Neural progenitor cell (in vitro differentiated cells): Measurements from ENCODE around the gene DHX40. TPM values are rescaled to one million over a fixed set of nuclear protein-coding genes. Genes with fewer than 3 reads are reported as not detected.

Experiments
- DNase-seq: peaks from one replicate; pipeline ENCODE4 v3.0.0-alpha.2; 2016; ENCODE audit warnings: low spot score
- H2AFZ ChIP-seq: fragments of 200-600 bp; sonication (generic); replicated peaks from 2 replicates; pipeline ENCODE4 v1.6.1; 2016; ENCODE audit warnings: antibody characterized with exemption
- H3F3A ChIP-seq: fragments of 200-600 bp; sonication (generic); 2 replicates; pipeline ENCODE4 v1.6.1; 2016; ENCODE audit warnings: antibody characterized with exemption, low read depth
- H3K27ac ChIP-seq: fragments of 200-600 bp; sonication (generic); 2 replicates; pipeline ENCODE4 v1.5.1; 2016; ENCODE audit warnings: mild to moderate bottlenecking
- H3K27me3 ChIP-seq: fragments of 200-600 bp; sonication (generic); 2 replicates; pipeline ENCODE4 v1.6.1; 2016; ENCODE audit warnings: mild to moderate bottlenecking, moderate library complexity
- H3K36me3 ChIP-seq: fragments of 200-600 bp; sonication (generic); 2 replicates; pipeline ENCODE4 v1.5.1; 2016
- H3K4me1 ChIP-seq: fragments of 200-600 bp; sonication (generic); 2 replicates; pipeline ENCODE4 v1.6.1; 2016; ENCODE audit warnings: mixed run types
- H3K4me2 ChIP-seq: fragments of 200-600 bp; sonication (generic); 2 replicates; pipeline ENCODE4 v1.6.1; 2016
- H3K4me3 ChIP-seq: fragments of 200-600 bp; sonication (generic); 2 replicates; pipeline ENCODE4 v1.5.1; 2016
- H3K79me2 ChIP-seq: fragments of 200-600 bp; sonication (generic); 2 replicates; pipeline ENCODE4 v1.6.1; 2016; ENCODE audit warnings: low read depth
- H3K9ac ChIP-seq: fragments of 200-600 bp; sonication (generic); 2 replicates; pipeline ENCODE4 v1.6.1; 2016
- H3K9me3 ChIP-seq: fragments of 200-600 bp; sonication (generic); 2 replicates; pipeline ENCODE4 v1.5.1; 2016; ENCODE audit warnings: low read depth
- H4K20me1 ChIP-seq: fragments of 200-600 bp; sonication (generic); 2 replicates; pipeline ENCODE4 v1.6.1; 2016; ENCODE audit warnings: low read depth
- H3K27ac Mint-ChIP-seq: 3 replicates; pipeline ENCODE4 v1.8.0; 2021; ENCODE audit warnings: mixed read lengths
- H3K27me3 Mint-ChIP-seq: 2 replicates; pipeline ENCODE4 v1.8.0; 2022; ENCODE audit warnings: low read depth, mild to moderate bottlenecking, inconsistent platforms, moderate library complexity, mixed read lengths; ENCODE audit not compliant: insufficient read depth
- H3K36me3 Mint-ChIP-seq: 3 replicates; pipeline ENCODE4 v1.8.0; 2021; ENCODE audit warnings: mixed read lengths
- H3K4me1 Mint-ChIP-seq: 3 replicates; pipeline ENCODE4 v1.8.0; 2021; ENCODE audit warnings: mixed read lengths
- H3K4me3 Mint-ChIP-seq: 3 replicates; pipeline ENCODE4 v1.8.0; 2021; ENCODE audit warnings: mild to moderate bottlenecking, moderate library complexity, mixed read lengths
- H3K9me3 Mint-ChIP-seq: 3 replicates; pipeline ENCODE4 v1.8.0; 2020; ENCODE audit warnings: mixed read lengths
- CTCF ChIP-seq: fragments of 200-600 bp; sonication (generic); IDR thresholded peaks from 2 replicates; pipeline ENCODE4 v1.5.1; 2017; ENCODE audit warnings: antibody characterized with exemption, mild to moderate bottlenecking
- EZH2 ChIP-seq: fragments of 200-600 bp; sonication (generic); IDR thresholded peaks from 2 replicates; pipeline ENCODE4 v1.6.1; 2017; ENCODE audit warnings: antibody characterized with exemption, mild to moderate bottlenecking, moderate library complexity
- EZH2phosphoT487 ChIP-seq: fragments of 200-600 bp; sonication (generic); IDR thresholded peaks from 2 replicates; pipeline ENCODE4 v1.6.1; 2017; ENCODE audit warnings: antibody characterized with exemption
- total RNA-seq: library from RNA; depleted of rRNA; stranded (reverse); fragments of >200 nt; gene quantifications from 2 replicates; pipeline ENCODE4 v1.2.3, GENCODE V29; 2015; ENCODE audit warnings: low replicate concordance

DHX40 gene
- total RNA-seq, 1 donor from 2014 or later = 108 TPM

DNA sequence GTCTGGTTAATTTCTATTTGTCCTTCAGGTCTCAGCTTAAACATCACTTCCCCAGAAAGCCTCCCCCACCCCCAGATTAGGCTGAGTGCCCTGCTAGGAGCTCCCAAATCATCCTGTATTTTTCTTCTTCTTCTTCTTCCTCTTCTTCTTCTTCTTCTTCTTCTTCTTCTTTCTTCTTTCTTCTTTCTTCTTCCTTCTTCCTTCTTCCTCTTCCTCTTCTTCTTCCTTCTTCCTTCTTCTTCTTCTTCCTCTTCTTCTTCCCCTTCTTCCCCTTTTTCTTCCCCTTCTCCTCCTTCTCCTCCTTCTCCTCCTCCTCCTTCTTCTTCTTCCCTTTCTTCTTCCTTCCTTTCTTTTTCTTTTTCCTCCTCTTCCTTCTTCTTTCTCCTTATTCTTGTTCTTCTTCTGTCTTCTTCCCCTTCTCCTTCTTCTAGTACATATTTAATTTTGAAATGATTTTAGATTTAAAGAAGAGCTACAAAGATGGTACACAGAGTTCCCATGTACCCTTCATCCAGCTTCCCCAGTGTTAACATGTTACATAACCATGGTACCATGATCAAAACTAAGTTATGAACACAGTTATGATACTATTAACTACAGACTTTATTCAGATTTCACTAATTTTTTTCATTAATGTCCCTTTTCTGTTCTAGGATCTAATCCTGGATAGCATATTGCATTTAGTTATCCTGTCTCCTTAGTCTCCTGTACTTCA, 27.1 kb upstream of the DHX40 start:
- no peaks in the 10 kb centered on the region for H3F3A ChIP-seq
- H3K36me3 Mint-ChIP-seq = no peaks in the 10 kb centered on the region
- TF ChIP-seq CTCF (no peak), EZH2phosphoT487 (no peak), EZH2 (no peak)
- no peaks in the 10 kb centered on the region for H4K20me1 ChIP-seq
- H3K9ac ChIP-seq = no peak overlapping the region
- no peak overlapping the region for H3K4me3 Mint-ChIP-seq
- H3K27ac ChIP-seq = no peak overlapping the region
- H3K4me1 ChIP-seq = no peaks in the 10 kb centered on the region
- H3K4me3 ChIP-seq = no peak overlapping the region
- no peaks in the 10 kb centered on the region for H3K79me2 ChIP-seq
- H3K9me3 Mint-ChIP-seq = no peaks in the 10 kb centered on the region
- H2AFZ ChIP-seq = peak overlapping the region; percentile 40
- DNase-seq = no peak
- H3K27me3 Mint-ChIP-seq = peaks cover 3% of the 10 kb centered on the region
- H3K4me2 ChIP-seq = no peak overlapping the region
- H3K27ac Mint-ChIP-seq = no peak overlapping the region
- H3K4me1 Mint-ChIP-seq = no peaks in the 10 kb centered on the region
- H3K27me3 ChIP-seq = peaks cover 8% of the 10 kb centered on the region
- H3K36me3 ChIP-seq = no peaks in the 10 kb centered on the region
- H3K9me3 ChIP-seq = no peaks in the 10 kb centered on the region

GRCh38 chr17:59542960-59543635, 22.3 kb upstream of the DHX40 start:
- Histone ChIP-seq H3K79me2 (no peaks in the 10 kb centered on the region), H3K9me3 (no peaks in the 10 kb centered on the region), H3K4me3 (no peak overlapping the region), H2AFZ (peak overlapping the region; percentile 34), H3K9ac (no peak overlapping the region), H3K4me2 (no peak overlapping the region), H3F3A (no peaks in the 10 kb centered on the region), H3K27ac (no peak overlapping the region), H3K36me3 (no peaks in the 10 kb centered on the region), H3K4me1 (no peaks in the 10 kb centered on the region), H4K20me1 (no peaks in the 10 kb centered on the region), H3K27me3 (peaks cover 8% of the 10 kb centered on the region)
- peak overlapping the region; percentile 12 for H3K4me3 Mint-ChIP-seq
- peaks cover 3% of the 10 kb centered on the region for H3K27me3 Mint-ChIP-seq
- DNase-seq = no peak
- no peaks in the 10 kb centered on the region for H3K9me3 Mint-ChIP-seq
- peaks cover 8% of the 10 kb centered on the region for H3K4me1 Mint-ChIP-seq
- no peak for TF ChIP-seq CTCF
- no peak for TF ChIP-seq EZH2phosphoT487
- no peak for TF ChIP-seq EZH2
- H3K27ac Mint-ChIP-seq = no peak overlapping the region
- H3K36me3 Mint-ChIP-seq = no peaks in the 10 kb centered on the region

- no peaks in the 10 kb centered on the region for H3K4me1 ChIP-seq
- peaks cover 8% of the 10 kb centered on the region for H3K4me1 Mint-ChIP-seq
- H3K36me3 ChIP-seq = no peaks in the 10 kb centered on the region
- no peak overlapping the region for H3K9ac ChIP-seq
- H3K4me3 ChIP-seq = no peak overlapping the region
- no peak overlapping the region for H3K4me3 Mint-ChIP-seq
- TF ChIP-seq EZH2phosphoT487 (no peak), CTCF (no peak)
- no peak overlapping the region for H3K27ac ChIP-seq
- H3K27me3 ChIP-seq = no peaks in the 10 kb centered on the region
- H2AFZ ChIP-seq = no peak overlapping the region
- H3K27me3 Mint-ChIP-seq = peaks cover 8% of the 10 kb centered on the region
- no peaks in the 10 kb centered on the region for H4K20me1 ChIP-seq
- no peaks in the 10 kb centered on the region for H3K36me3 Mint-ChIP-seq
- no peaks in the 10 kb centered on the region for H3K9me3 Mint-ChIP-seq
- H3K27ac Mint-ChIP-seq = no peak overlapping the region
- H3K79me2 ChIP-seq = no peaks in the 10 kb centered on the region
- H3K4me2 ChIP-seq = no peak overlapping the region
- H3F3A ChIP-seq = no peaks in the 10 kb centered on the region
- no peak for DNase-seq
- no peaks in the 10 kb centered on the region for H3K9me3 ChIP-seq
These were observed 19.5 kb upstream of the DHX40 start for GRCh38 chr17:59545942-59546341.
